Loucy (cell line): ENCODE measurements around the gene PALD1.

Source experiments
- H2AFZ ChIP-seq: fragments of 200-600 bp; sonication (generic); 2 replicates; pipeline ENCODE4 v1.6.0; 2016; ENCODE audit warnings: antibody characterized with exemption, mild to moderate bottlenecking, low read length, moderate library complexity
- H3F3A ChIP-seq: fragments of 200-600 bp; 2 replicates; pipeline ENCODE4 v1.6.0; 2016; ENCODE audit warnings: antibody characterized with exemption, low read depth, mild to moderate bottlenecking
- H3K27me3 ChIP-seq: fragments of 200-600 bp; sonication (generic); 2 replicates; pipeline ENCODE4 v1.6.1; 2014; ENCODE audit warnings: low read length, mild to moderate bottlenecking; ENCODE audit not compliant: insufficient read depth, poor library complexity, severe bottlenecking
- H3K36me3 ChIP-seq: fragments of 200-600 bp; sonication (generic); 2 replicates; pipeline ENCODE4 v1.6.1; 2016; ENCODE audit warnings: low read length; ENCODE audit not compliant: insufficient read depth
- H3K4me1 ChIP-seq: fragments of 200-600 bp; sonication (generic); 2 replicates; pipeline ENCODE4 v1.5.1; 2014; ENCODE audit warnings: low read length, mild to moderate bottlenecking; ENCODE audit not compliant: insufficient read depth, poor library complexity, severe bottlenecking
- H3K4me2 ChIP-seq: fragments of 200-600 bp; sonication (generic); 2 replicates; pipeline ENCODE4 v1.6.0; 2014; ENCODE audit warnings: antibody characterized with exemption, low read length, low read depth, mild to moderate bottlenecking; ENCODE audit not compliant: poor library complexity, severe bottlenecking
- H3K4me3 ChIP-seq: fragments of 200-600 bp; sonication (generic); 2 replicates; pipeline ENCODE4 v1.5.1; 2014; ENCODE audit warnings: low read length, mild to moderate bottlenecking, mixed read lengths; ENCODE audit not compliant: poor library complexity, severe bottlenecking
- H3K79me2 ChIP-seq: fragments of 200-600 bp; sonication (generic); 2 replicates; pipeline ENCODE4 v1.6.1; 2014; ENCODE audit warnings: low read length; ENCODE audit not compliant: insufficient read depth
- H3K9ac ChIP-seq: fragments of 200-600 bp; sonication (generic); 2 replicates; pipeline ENCODE4 v1.6.0; 2014; ENCODE audit warnings: mild to moderate bottlenecking, low read depth, low read length, moderate library complexity; ENCODE audit not compliant: poor library complexity, severe bottlenecking
- H3K9me2 ChIP-seq: fragments of 200-600 bp; sonication (generic); replicated peaks from 2 replicates; pipeline ENCODE4 v1.6.1; 2016; ENCODE audit warnings: low read depth, low read length, mixed read lengths
- H3K9me3 ChIP-seq: fragments of 200-600 bp; sonication (generic); 2 replicates; pipeline ENCODE4 v1.6.1; 2014; ENCODE audit warnings: mild to moderate bottlenecking, antibody characterized with exemption, low read length, low read depth; ENCODE audit not compliant: insufficient read depth
- H4K20me1 ChIP-seq: fragments of 200-600 bp; sonication (generic); 2 replicates; pipeline ENCODE4 v1.6.0; 2014; ENCODE audit warnings: antibody characterized with exemption, low read length, mild to moderate bottlenecking; ENCODE audit not compliant: insufficient read depth, poor library complexity, severe bottlenecking
- EZH2phosphoT487 ChIP-seq: fragments of 200-600 bp; IDR thresholded peaks from 2 replicates; pipeline ENCODE4 v1.6.1; 2018; ENCODE audit warnings: antibody characterized with exemption, mild to moderate bottlenecking, moderate library complexity, borderline replicate concordance
- TF ChIP-seq, protein P1 (sequence below): fragments of 200-600 bp; sonication (generic); conservative IDR thresholded peaks from 2 replicates; pipeline ENCODE4 v1.5.1; 2014; ENCODE audit warnings: mild to moderate bottlenecking, antibody characterized with exemption, low read length

The PALD1 gene

DNA sequence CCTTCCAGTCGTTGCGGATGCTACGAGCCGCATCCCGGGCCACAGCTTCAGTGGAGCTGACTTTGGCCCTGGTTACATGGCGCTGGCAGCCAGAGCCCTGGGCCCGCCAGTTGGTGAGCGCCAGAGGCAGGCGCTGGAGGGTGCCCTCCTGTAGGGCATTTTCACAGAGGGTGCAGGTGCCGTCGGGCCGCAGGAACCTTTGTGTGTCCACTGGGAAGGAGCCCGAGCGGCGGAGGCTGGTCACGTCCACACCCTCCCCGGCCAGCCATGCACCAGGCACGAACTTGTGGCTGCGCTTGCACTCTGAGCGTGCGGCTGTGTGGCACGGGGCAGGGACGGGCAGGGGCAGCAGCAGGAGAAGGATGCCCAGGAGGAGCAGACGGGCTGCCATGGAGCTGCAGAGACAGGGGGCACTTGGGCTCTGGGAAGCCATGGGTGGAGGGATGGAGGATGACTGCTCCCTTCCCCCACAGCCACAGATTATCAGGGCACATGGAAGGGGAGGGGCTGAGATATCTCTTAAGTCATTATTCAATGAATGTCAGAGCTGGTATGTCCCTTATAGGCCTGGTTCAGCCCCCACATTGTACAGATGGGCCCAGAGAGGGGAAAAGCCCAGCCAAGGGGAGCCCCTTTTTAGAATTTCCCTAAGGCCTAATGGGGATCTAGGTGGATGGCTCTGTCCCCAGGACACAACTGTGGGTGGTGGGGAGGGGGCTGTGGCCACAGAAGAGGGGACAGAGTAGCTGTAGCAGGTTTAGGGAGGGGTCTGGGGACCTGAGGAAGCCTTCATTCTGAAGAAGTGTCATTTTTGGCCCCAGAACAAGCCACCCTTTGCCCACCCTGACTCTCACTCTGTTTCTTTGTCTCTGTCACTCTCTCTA, 122.2 kb downstream of the PALD1 start:
- peak overlapping the region; percentile 78 for H3K4me3 ChIP-seq
- H3K4me1 ChIP-seq = peaks cover 64% of the 10 kb centered on the region
- no peak overlapping the region for H2AFZ ChIP-seq
- H3K9me2 ChIP-seq = no peaks in the 10 kb centered on the region
- peaks cover 15% of the 10 kb centered on the region for H4K20me1 ChIP-seq
- TF ChIP-seq EZH2phosphoT487 = no peak
- TF ChIP-seq, protein P1, sequence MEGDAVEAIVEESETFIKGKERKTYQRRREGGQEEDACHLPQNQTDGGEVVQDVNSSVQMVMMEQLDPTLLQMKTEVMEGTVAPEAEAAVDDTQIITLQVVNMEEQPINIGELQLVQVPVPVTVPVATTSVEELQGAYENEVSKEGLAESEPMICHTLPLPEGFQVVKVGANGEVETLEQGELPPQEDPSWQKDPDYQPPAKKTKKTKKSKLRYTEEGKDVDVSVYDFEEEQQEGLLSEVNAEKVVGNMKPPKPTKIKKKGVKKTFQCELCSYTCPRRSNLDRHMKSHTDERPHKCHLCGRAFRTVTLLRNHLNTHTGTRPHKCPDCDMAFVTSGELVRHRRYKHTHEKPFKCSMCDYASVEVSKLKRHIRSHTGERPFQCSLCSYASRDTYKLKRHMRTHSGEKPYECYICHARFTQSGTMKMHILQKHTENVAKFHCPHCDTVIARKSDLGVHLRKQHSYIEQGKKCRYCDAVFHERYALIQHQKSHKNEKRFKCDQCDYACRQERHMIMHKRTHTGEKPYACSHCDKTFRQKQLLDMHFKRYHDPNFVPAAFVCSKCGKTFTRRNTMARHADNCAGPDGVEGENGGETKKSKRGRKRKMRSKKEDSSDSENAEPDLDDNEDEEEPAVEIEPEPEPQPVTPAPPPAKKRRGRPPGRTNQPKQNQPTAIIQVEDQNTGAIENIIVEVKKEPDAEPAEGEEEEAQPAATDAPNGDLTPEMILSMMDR = no peak
- H3K4me2 ChIP-seq = peak overlapping the region; percentile 84
- no peaks in the 10 kb centered on the region for H3F3A ChIP-seq
- no peaks in the 10 kb centered on the region for H3K27me3 ChIP-seq
- H3K36me3 ChIP-seq = no peaks in the 10 kb centered on the region; the same call in 1 of the 2 replicates
- H3K9me3 ChIP-seq = no peaks in the 10 kb centered on the region
- H3K9ac ChIP-seq = peak overlapping the region; percentile 81
- H3K79me2 ChIP-seq = peaks cover 49% of the 10 kb centered on the region

DNA sequence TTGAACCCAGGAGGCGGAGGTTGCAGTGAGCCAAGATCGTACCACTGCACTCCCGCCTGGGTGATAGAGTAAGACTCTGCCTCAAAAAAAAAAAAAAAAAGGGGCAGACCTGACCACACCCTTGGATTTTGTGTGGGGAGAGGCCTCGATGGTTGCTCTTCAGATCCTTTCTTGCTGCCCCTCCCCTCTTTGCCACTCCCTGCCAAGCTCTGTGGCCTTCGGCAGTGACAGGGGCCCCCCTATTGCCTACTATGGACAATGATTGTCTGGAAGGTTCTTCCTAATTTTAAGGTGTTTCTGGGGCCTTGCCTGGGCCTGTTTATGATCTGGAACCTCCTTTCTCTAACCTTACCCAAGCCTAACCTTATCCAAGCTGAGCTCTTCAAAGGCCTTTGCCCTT, 123.2 kb downstream of the PALD1 start:
- Histone ChIP-seq H3K9me2 (no peaks in the 10 kb centered on the region), H3K9me3 (no peaks in the 10 kb centered on the region), H3K4me2 (peak overlapping the region; percentile 84), H2AFZ (no peak overlapping the region), H4K20me1 (peaks cover 15% of the 10 kb centered on the region), H3K27me3 (no peaks in the 10 kb centered on the region), H3K4me1 (peaks cover 54% of the 10 kb centered on the region), H3K79me2 (peaks cover 49% of the 10 kb centered on the region), H3F3A (no peaks in the 10 kb centered on the region), H3K9ac (peak overlapping the region; percentile 81), H3K36me3 (no peaks in the 10 kb centered on the region; the same call in 1 of the 2 replicates), H3K4me3 (peak overlapping the region; percentile 78)
- TF ChIP-seq, protein P1 = no peak
- no peak for TF ChIP-seq EZH2phosphoT487

DNA sequence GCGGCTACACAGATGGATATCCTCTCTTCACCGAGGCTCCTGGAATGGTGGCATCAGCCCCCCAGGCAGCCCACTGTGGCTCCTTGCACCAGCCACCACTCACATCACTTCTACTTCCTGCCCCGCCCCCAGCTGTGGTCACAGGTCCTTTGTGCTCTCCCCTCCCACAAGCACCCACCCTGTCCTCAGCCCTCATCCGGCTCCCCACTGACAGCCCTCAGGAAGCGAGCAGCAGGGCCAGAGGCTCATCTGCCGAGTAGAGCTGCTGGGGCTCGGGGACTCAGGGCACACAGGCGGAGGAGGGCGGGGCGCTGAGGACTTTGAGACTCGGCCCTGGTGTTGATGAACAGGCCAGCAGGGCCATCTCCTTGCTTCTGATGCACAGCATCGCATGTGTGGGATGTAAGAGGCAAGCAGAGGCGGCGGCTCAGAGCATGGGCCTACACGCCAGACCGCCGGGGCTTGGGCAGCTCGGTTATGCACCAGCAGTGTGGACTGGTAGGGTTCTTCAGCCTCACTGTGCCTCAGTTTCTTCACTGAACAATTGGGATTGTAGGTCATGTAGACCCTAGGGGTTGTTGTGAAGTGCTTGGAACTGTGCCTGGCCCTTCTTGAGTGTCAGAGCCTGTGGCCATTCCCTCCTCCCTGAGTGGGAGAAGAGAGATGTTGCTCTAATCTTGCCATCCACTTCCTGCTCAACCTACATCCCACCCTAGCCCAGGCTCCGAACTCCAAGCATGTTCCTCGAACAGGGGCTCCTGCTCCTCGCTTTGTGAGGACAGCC, 124.3 kb downstream of the PALD1 start, which contains the start of gene PRF1:
TSS of gene PRF1 (minus strand) at position 77 of the 784 bp plus-strand sequence. CDS start 1,839 bp downstream, outside the sequence.
- Histone ChIP-seq H3K36me3 (no peaks in the 10 kb centered on the region; the same call in 1 of the 2 replicates), H3F3A (no peaks in the 10 kb centered on the region), H2AFZ (peak within 1 kb of the TSS; percentile 53), H4K20me1 (peaks cover 15% of the 10 kb centered on the region), H3K4me1 (peaks cover 45% of the 10 kb centered on the region), H3K9me2 (no peaks in the 10 kb centered on the region), H3K4me3 (peak within 1 kb of the TSS; percentile 78), H3K9me3 (no peaks in the 10 kb centered on the region), H3K9ac (peak within 1 kb of the TSS; percentile 81), H3K79me2 (peaks cover 45% of the 10 kb centered on the region), H3K27me3 (no peaks in the 10 kb centered on the region), H3K4me2 (peak within 1 kb of the TSS; percentile 84)
- no peak for TF ChIP-seq EZH2phosphoT487
- TF ChIP-seq, protein P1 = no peak
